Prostate gland (tissue), 2 donors: Measurements from ENCODE around the gene STK4. TPM values are rescaled to one million over a fixed set of nuclear protein-coding genes. Genes with fewer than 3 reads are reported as not detected.
"Not testable (repeated sequence)": the region's sequence is repeated elsewhere in the genome, so short reads cannot be mapped to it uniquely, and the experiment has no call there.

Experiments
- DNase-seq: peaks from one replicate; pipeline ENCODE4 v3.0.0-alpha.2; 2019; ENCODE audit warnings: low spot score
- H3K27ac ChIP-seq, 2 donors: fragments of 200-600 bp; sonication (generic); 2 replicates each; pipeline ENCODE4 v1.5.1; 2017 to 2019
- H3K27me3 ChIP-seq: fragments of 200-600 bp; sonication (generic); replicated peaks from 2 replicates; pipeline ENCODE4 v1.5.1; 2019; ENCODE audit not compliant: insufficient read depth
- H3K36me3 ChIP-seq, 2 donors: fragments of 200-600 bp; sonication (generic); 1 replicate in 1 of 2; 2 replicates in 1 of 2; pipeline versions ENCODE4 v1.5.1 to v1.8.1; 2017 to 2019
- H3K4me1 ChIP-seq: fragments of 200-600 bp; sonication (generic); replicated peaks from 2 replicates; pipeline ENCODE4 v1.5.1; 2019
- H3K4me3 ChIP-seq, 2 donors: fragments of 200-600 bp; sonication (generic); 2 replicates each; pipeline ENCODE4 v1.5.1; 2017 to 2019
- H3K9me3 ChIP-seq: fragments of 200-600 bp; sonication (generic); 2 replicates; pipeline ENCODE4 v1.5.1; 2017
- POLR2A ChIP-seq: fragments of 450-650 bp; IDR thresholded peaks from one replicate; pipeline ENCODE4 v1.6.1; 2016; ENCODE audit warnings: antibody characterized with exemption, mild to moderate bottlenecking
- POLR2AphosphoS5 ChIP-seq: sonication (generic); formaldehyde crosslinking; IDR thresholded peaks from one replicate; pipeline ENCODE4 v1.6.1; 2017; ENCODE audit warnings: antibody characterized with exemption
- WGBS: methylation state at CpG from one replicate; pipeline ENCODE4 v1.1.5; 2018; 5-methylcytosine and 5-hydroxymethylcytosine counted together
- intact Hi-C: fragments of 100-400 bp; cut with DNase I; formaldehyde crosslinking; loops from one replicate; pipeline ENCODE4 v1.14.2; 2022
- total RNA-seq, 2 donors: library from RNA; depleted of rRNA; stranded (reverse); fragments of >200 nt; gene quantifications; one replicate each; pipeline ENCODE4 v1.1.0, GENCODE V29; 2016
- TF ChIP-seq, protein P1 (sequence below), 4 experiments: fragments of 200-600 bp in 2 of 4; fragments of 450-650 bp in 2 of 4; sonication (generic) in 2 of 4; IDR thresholded peaks; 1 replicate in 3 of 4; 2 replicates in 1 of 4; pipeline ENCODE4 v1.5.1; 2016 to 2019; ENCODE audit warnings: antibody characterized with exemption in 4 of 4, mild to moderate bottlenecking in 2 of 4, moderate library complexity in 2 of 4

STK4 gene
- total RNA-seq, 2 donors from 2014 or later, result 14.4 to 35.1 TPM

DNA sequence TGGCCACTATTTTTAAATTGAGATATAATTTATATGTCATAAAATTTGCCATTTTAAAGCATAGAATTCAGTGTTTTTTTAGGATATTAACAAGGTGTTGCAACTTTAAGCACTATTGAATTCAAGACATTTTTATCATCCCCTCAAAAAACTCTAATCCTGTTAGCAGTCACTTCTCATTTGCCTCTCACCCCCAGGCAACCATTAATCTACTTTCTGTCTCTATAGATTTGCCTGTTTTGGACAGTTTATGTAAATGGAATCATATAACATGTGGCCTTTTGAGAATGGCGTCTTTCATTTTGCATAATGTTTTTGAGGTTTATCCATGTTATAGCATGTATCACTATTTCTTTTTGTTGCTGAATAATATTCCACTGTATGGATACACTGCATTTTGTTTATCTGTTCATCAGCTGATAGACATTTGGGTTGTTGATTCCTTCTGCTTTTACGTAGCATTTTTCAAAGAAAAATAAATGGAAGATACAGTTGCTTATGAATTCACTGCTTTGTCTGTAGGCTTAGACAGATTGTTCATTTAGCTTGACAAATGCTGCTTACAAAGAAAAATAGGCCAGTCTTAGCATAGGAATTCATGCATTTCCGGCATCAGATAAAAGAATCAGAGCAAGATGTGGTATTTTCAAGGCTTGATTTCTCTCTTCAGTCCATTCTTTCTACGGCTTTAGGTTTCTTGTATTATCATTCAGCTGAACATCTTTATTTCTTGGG lies 52.9 kb downstream of the STK4 start:
- TF ChIP-seq POLR2A (no peak), POLR2AphosphoS5 (no peak)
- TF ChIP-seq, protein P1, sequence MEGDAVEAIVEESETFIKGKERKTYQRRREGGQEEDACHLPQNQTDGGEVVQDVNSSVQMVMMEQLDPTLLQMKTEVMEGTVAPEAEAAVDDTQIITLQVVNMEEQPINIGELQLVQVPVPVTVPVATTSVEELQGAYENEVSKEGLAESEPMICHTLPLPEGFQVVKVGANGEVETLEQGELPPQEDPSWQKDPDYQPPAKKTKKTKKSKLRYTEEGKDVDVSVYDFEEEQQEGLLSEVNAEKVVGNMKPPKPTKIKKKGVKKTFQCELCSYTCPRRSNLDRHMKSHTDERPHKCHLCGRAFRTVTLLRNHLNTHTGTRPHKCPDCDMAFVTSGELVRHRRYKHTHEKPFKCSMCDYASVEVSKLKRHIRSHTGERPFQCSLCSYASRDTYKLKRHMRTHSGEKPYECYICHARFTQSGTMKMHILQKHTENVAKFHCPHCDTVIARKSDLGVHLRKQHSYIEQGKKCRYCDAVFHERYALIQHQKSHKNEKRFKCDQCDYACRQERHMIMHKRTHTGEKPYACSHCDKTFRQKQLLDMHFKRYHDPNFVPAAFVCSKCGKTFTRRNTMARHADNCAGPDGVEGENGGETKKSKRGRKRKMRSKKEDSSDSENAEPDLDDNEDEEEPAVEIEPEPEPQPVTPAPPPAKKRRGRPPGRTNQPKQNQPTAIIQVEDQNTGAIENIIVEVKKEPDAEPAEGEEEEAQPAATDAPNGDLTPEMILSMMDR (IDR thresholded peaks at IDR 0.05), result no peak
- intact Hi-C loops, result loop anchor here (5.0 kb wide), 1 partner anchor 78 kb away; no protein-coding TSS in a partner anchor

DNA sequence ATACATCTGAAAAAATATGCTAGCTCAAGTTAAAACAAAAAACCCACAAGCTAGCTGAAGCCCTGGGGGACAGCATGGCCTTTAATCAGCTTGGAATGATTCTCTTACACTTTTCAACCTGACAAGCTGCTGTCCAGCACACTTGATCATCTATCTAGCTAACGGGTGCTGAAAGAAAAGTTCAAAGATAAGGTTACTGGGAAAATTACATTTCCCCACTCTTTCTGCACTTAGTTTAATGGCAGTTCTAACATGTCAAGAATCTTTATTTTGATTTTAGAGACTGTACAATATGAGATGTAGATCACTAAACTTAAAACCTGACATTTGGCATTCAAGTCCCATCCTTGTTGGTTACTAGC lies 53.4 kb downstream of the STK4 start:
- 71% methylated on average over 1 of the region's 1 CpG for WGBS
- no peaks in the 10 kb centered on the region for H3K36me3 ChIP-seq
- H3K4me3 ChIP-seq, result no peak overlapping the region
- H3K27me3 ChIP-seq, result no peaks in the 10 kb centered on the region
- TF ChIP-seq POLR2AphosphoS5 (no peak), POLR2A (no peak)
- TF ChIP-seq, protein P1 (IDR thresholded peaks at IDR 0.05), result no peak
- DNase-seq, result no peak
- H3K27ac ChIP-seq, result no peak overlapping the region
- no peaks in the 10 kb centered on the region for H3K9me3 ChIP-seq
- intact Hi-C loops, result loop anchor here (5.0 kb wide), 1 partner anchor 78 kb away; no protein-coding TSS in a partner anchor
- H3K4me1 ChIP-seq, result no peaks in the 10 kb centered on the region

More for the DNA sequence above, 52.9 kb downstream of the STK4 start:
- Histone ChIP-seq H3K4me1 (no peaks in the 10 kb centered on the region), H3K27ac (no peak overlapping the region), H3K4me3 (no peak overlapping the region), H3K27me3 (no peaks in the 10 kb centered on the region), H3K36me3 (no peaks in the 10 kb centered on the region), H3K9me3 (no peaks in the 10 kb centered on the region)
- DNase-seq, result no peak
- WGBS, result 92% methylated on average over 4 of the region's 4 CpGs

DNA sequence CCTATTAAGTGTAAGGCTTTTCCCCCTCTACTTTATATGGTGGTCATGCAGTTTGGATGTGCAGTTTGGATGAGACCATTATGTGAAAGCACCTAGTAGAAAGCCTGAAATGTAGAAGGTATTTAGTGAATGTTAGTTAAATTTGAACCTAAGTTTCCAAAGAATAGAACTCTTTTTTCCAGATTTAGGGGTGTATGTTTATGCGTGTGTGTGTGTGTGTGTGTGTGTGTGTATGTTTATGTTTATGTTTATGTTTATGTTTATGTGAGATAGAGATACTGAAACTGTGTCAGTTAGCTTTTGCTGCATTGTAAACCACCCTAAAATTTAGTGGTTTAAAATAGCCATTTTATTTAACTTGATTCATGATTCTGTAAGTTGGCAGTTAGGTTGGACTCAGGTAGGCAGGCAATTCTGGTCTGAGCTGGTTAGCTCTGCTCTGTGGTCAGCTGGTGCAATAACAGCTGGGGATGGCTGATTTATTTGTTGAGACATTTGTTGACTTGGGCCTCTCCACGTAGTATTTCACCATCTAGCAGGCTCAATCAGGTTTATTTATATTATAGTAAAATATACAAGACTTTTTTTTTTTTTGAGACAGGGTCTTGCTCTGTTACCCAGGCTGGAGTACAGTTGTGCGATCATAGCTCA lies 54.0 kb downstream of the STK4 start:
- H3K27ac ChIP-seq, result no peak overlapping the region
- intact Hi-C loops, result no loop called here
- no peaks in the 10 kb centered on the region for H3K27me3 ChIP-seq
- H3K4me3 ChIP-seq, result no peak overlapping the region
- H3K9me3 ChIP-seq, result no peaks in the 10 kb centered on the region
- H3K4me1 ChIP-seq, result no peaks in the 10 kb centered on the region
- no peak for TF ChIP-seq POLR2AphosphoS5
- TF ChIP-seq, protein P1 (IDR thresholded peaks at IDR 0.05), result no peak
- TF ChIP-seq POLR2A, result no peak
- no peaks in the 10 kb centered on the region for H3K36me3 ChIP-seq
- DNase-seq, result peak; percentile 19
- WGBS, result 62% methylated on average over 3 of the region's 3 CpGs

DNA sequence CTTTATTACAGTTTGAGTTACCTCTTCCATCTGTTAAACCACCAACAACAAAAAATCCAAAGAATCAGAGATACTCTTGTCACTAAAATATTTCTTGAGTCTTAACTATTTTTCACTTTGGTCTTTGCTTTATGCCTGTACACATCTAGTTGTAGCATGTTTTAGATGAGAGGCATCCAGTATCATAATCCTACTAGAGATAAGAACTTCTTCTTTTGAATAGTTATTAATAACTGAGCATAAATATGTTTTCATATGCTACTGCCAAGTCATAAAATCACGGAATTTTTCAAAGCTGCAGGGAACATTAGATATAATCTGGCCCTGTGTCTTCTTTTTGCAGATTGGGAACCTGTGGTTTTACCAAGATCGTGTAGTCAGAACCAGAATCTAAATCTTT lies 55.3 kb downstream of the STK4 start:
- Histone ChIP-seq H3K27me3 (no peaks in the 10 kb centered on the region), H3K4me3 (no peak overlapping the region), H3K9me3 (no peaks in the 10 kb centered on the region), H3K4me1 (no peaks in the 10 kb centered on the region), H3K27ac (no peak overlapping the region), H3K36me3 (no peaks in the 10 kb centered on the region)
- intact Hi-C loops, result no loop called here
- DNase-seq, result no peak
- WGBS, result 26% methylated on average over 2 of the region's 2 CpGs
- TF ChIP-seq, protein P1 (IDR thresholded peaks at IDR 0.05), result no peak
- TF ChIP-seq POLR2A (no peak), POLR2AphosphoS5 (no peak)

DNA sequence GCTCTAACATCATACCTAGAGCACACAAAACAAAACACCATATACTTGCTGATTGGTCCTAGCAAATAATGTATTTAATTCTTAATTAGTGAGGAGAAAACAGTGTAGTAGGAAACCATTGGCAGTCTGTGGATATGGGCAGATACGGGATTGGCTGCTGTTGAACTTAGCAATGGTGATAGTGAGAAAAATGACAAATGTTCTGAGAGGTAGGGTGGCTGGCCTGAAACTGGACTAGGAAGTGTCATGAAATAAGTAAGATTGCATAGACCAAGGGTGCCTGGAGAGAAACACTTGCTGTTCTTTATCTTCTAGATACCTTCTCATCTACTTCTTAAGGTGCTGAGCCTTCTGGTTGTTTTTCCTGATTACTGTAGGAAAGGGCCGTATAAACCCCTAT lies 56.8 kb downstream of the STK4 start:
- H3K4me1 ChIP-seq, H3K9me3 ChIP-seq, DNase-seq, H3K27me3 ChIP-seq, H3K36me3 ChIP-seq, intact Hi-C loops, H3K4me3 ChIP-seq, H3K27ac ChIP-seq: not testable (repeated sequence)
- 84% methylated on average over 2 of the region's 2 CpGs for WGBS
